ENCODE data around the gene MGMT.

DNA sequence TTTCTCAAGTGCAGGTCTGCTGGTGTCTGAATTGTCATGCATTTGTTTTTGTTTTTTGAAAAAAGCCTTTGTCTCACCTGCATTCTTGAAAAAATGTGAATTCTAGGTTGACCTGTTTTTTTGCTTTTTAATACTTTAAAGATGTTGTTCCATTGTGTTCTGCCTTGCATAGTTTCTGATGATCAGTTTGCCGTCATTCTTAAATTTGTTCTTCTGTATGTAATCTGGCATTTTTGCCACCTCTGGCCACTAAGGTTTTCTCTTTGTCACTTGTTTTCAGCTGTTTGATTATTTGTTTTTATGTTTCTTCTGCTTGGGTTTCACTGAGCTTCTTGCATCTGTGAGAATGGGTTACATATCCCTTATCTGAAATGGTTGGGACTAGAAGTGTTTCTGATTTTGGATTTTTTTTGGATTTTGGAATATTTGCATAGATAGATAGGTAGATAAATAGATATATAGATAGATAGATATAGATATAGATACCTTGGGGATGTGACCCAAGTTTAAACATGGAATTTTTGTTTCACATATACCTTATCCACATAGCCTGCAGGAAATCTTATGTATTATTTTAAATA lies 16.5 kb downstream of the MGMT start:
- TF ChIP-seq POLR2A (IDR thresholded peaks at IDR 0.05) (no peak), EP300 (IDR thresholded peaks at IDR 0.05) (no peak)
- TF ChIP-seq, protein P1, sequence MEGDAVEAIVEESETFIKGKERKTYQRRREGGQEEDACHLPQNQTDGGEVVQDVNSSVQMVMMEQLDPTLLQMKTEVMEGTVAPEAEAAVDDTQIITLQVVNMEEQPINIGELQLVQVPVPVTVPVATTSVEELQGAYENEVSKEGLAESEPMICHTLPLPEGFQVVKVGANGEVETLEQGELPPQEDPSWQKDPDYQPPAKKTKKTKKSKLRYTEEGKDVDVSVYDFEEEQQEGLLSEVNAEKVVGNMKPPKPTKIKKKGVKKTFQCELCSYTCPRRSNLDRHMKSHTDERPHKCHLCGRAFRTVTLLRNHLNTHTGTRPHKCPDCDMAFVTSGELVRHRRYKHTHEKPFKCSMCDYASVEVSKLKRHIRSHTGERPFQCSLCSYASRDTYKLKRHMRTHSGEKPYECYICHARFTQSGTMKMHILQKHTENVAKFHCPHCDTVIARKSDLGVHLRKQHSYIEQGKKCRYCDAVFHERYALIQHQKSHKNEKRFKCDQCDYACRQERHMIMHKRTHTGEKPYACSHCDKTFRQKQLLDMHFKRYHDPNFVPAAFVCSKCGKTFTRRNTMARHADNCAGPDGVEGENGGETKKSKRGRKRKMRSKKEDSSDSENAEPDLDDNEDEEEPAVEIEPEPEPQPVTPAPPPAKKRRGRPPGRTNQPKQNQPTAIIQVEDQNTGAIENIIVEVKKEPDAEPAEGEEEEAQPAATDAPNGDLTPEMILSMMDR (IDR thresholded peaks at IDR 0.05), result no peak
